Stimulated activated CD8-positive, alpha-beta memory T cell treated with anti-CD3 and anti-CD28 coated beads, Interleukin-12 subunit alpha, Interleukin-12 subunit beta, amount 100 ng/mL, for 1 hour (primary cell): ENCODE data around the gene DKKL1.
A peak's percentile ranks its signal among the peaks of the same experiment; 100 is the strongest.
"Not testable (repeated sequence)": the region's sequence is repeated elsewhere in the genome, so short reads cannot be mapped to it uniquely, and the experiment has no call there.

Source experiments
- DNase-seq: peaks from one replicate; pipeline ENCODE4 v3.0.0-alpha.2; 2020; ENCODE audit warnings: low read depth

Gene DKKL1

GRCh38 chr19:49363268-49364082 is at the start of gene DKKL1:
DKKL1 (plus strand) TSS chr19:49363877; CDS start chr19:49363999, 122 bp downstream.
- peak; percentile 15 for DNase-seq

GRCh38 chr19:49315111-49315510 is 48.6 kb upstream of the DKKL1 start:
- no peak for DNase-seq

GRCh38 chr19:49316284-49316683 is 47.4 kb upstream of the DKKL1 start:
- no peak for DNase-seq

GRCh38 chr19:49318296-49318695 is 45.4 kb upstream of the DKKL1 start:
- DNase-seq, result no peak

- no peak for DNase-seq
Observed at GRCh38 chr19:49324801-49325576, 38.7 kb upstream of the DKKL1 start, which contains the start of gene SLC6A16. SLC6A16 (minus strand) TSS chr19:49325191; CDS start chr19:49311347, 13,844 bp downstream.

GRCh38 chr19:49325756-49326155 is 37.9 kb upstream of the DKKL1 start:
- DNase-seq, result not testable (repeated sequence)

GRCh38 chr19:49326165-49326704 is 37.4 kb upstream of the DKKL1 start:
- no peak for DNase-seq

GRCh38 chr19:49327878-49328544 is 35.7 kb upstream of the DKKL1 start:
- DNase-seq, result peak; percentile 24

- DNase-seq, result no peak
Observed at GRCh38 chr19:49328741-49329140, 34.9 kb upstream of the DKKL1 start.

- not testable (repeated sequence) for DNase-seq
Observed at GRCh38 chr19:49331187-49331586, 32.5 kb upstream of the DKKL1 start.

- peak; percentile 30 for DNase-seq
Observed at GRCh38 chr19:49331616-49332055, 32.0 kb upstream of the DKKL1 start.

GRCh38 chr19:49332691-49333417 is 30.8 kb upstream of the DKKL1 start:
- DNase-seq, result not testable (repeated sequence)

- no peak for DNase-seq
Observed at GRCh38 chr19:49333418-49333805, 30.3 kb upstream of the DKKL1 start.

GRCh38 chr19:49333811-49334288 is 29.8 kb upstream of the DKKL1 start:
- DNase-seq, result peak; percentile 45

GRCh38 chr19:49335071-49335783 is 28.4 kb upstream of the DKKL1 start, which contains the start of gene CD37:
CD37 (plus strand) TSS chr19:49335406; CDS start chr19:49335541, 135 bp downstream.
- peak; percentile 31 for DNase-seq

- DNase-seq, result no peak
Observed at GRCh38 chr19:49335784-49336481, 27.7 kb upstream of the DKKL1 start.

- no peak for DNase-seq
Observed at GRCh38 chr19:49336482-49337266, 27.0 kb upstream of the DKKL1 start.

- no peak for DNase-seq
Observed at GRCh38 chr19:49337267-49338022, 26.2 kb upstream of the DKKL1 start.
